Glutamatergic neuron (in vitro differentiated cells): Measurements from ENCODE around the gene NRXN3. TPM values are rescaled to one million over a fixed set of nuclear protein-coding genes. Genes with fewer than 3 reads are reported as not detected.

Experiments used
- DNase-seq: peaks from one replicate; pipeline ENCODE4 v3.0.0; 2022
- H3K27ac Mint-ChIP-seq: one replicate; pipeline ENCODE4 v1.8.0; 2020; ENCODE audit warnings: mild to moderate bottlenecking, mixed read lengths, inconsistent platforms; ENCODE audit not compliant: unreplicated experiment
- H3K27me3 Mint-ChIP-seq: one replicate; pipeline ENCODE4 v1.8.0; 2020; ENCODE audit warnings: mild to moderate bottlenecking, moderate library complexity, mixed read lengths, inconsistent platforms; ENCODE audit not compliant: unreplicated experiment
- H3K36me3 Mint-ChIP-seq: one replicate; pipeline ENCODE4 v1.8.0; 2020; ENCODE audit warnings: mild to moderate bottlenecking, mixed read lengths, inconsistent platforms; ENCODE audit not compliant: unreplicated experiment
- H3K4me1 Mint-ChIP-seq: one replicate; pipeline ENCODE4 v1.8.0; 2020; ENCODE audit warnings: mild to moderate bottlenecking, low read depth, mixed read lengths, inconsistent platforms; ENCODE audit not compliant: unreplicated experiment
- H3K4me3 Mint-ChIP-seq: one replicate; pipeline ENCODE4 v1.8.0; 2020; ENCODE audit warnings: mild to moderate bottlenecking, mixed read lengths, inconsistent platforms; ENCODE audit not compliant: unreplicated experiment
- H3K9me3 Mint-ChIP-seq: one replicate; pipeline ENCODE4 v1.8.0; 2020; ENCODE audit warnings: mild to moderate bottlenecking, moderate library complexity, mixed read lengths, inconsistent platforms; ENCODE audit not compliant: unreplicated experiment
- total RNA-seq: library from RNA; stranded (reverse); fragmentation: NEBNext Ultra II Directional; extraction: Animal tissue kit (Norgen Biotek cat#: 25700); gene quantifications from one replicate; pipeline ENCODE4 v1.2.1, GENCODE V29; 2021; ENCODE audit not compliant: unreplicated experiment
- TF ChIP-seq, protein P1 (sequence below): fragments of 200-600 bp; sonication (generic); IDR thresholded peaks from one replicate; pipeline ENCODE4 v1.5.0; 2021; ENCODE audit not compliant: partially characterized antibody, unreplicated experiment

The NRXN3 gene
- total RNA-seq, 1 donor from 2014 or later, result 1.2 TPM

DNA sequence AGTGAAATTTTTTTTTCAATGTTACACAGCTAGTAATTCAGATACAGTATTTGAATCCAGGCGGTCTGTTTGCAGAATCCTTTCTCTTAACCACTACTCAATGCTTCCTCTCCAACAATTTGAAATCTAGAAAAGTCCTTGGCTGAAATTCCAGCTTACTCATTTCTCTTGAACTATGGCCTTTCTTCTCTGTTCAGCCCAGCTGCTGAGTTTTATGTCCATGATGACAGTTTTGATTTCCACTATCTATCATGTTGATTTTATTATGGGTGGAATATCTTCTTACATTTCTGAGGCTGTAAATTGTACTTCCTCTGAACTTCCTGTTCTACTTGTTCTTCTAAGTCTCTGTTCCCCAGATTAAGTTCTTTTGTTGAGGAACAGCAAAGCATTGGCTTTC is 1725.8 kb downstream of the NRXN3 start:
- no peak overlapping the region for H3K4me3 Mint-ChIP-seq
- H3K27me3 Mint-ChIP-seq, result no peaks in the 10 kb centered on the region
- DNase-seq, result no peak
- H3K36me3 Mint-ChIP-seq, result no peaks in the 10 kb centered on the region
- TF ChIP-seq, protein P1, sequence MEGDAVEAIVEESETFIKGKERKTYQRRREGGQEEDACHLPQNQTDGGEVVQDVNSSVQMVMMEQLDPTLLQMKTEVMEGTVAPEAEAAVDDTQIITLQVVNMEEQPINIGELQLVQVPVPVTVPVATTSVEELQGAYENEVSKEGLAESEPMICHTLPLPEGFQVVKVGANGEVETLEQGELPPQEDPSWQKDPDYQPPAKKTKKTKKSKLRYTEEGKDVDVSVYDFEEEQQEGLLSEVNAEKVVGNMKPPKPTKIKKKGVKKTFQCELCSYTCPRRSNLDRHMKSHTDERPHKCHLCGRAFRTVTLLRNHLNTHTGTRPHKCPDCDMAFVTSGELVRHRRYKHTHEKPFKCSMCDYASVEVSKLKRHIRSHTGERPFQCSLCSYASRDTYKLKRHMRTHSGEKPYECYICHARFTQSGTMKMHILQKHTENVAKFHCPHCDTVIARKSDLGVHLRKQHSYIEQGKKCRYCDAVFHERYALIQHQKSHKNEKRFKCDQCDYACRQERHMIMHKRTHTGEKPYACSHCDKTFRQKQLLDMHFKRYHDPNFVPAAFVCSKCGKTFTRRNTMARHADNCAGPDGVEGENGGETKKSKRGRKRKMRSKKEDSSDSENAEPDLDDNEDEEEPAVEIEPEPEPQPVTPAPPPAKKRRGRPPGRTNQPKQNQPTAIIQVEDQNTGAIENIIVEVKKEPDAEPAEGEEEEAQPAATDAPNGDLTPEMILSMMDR, result no peak
- peaks cover 4% of the 10 kb centered on the region for H3K4me1 Mint-ChIP-seq
- no peak overlapping the region for H3K27ac Mint-ChIP-seq
- peaks cover 3% of the 10 kb centered on the region for H3K9me3 Mint-ChIP-seq

DNA sequence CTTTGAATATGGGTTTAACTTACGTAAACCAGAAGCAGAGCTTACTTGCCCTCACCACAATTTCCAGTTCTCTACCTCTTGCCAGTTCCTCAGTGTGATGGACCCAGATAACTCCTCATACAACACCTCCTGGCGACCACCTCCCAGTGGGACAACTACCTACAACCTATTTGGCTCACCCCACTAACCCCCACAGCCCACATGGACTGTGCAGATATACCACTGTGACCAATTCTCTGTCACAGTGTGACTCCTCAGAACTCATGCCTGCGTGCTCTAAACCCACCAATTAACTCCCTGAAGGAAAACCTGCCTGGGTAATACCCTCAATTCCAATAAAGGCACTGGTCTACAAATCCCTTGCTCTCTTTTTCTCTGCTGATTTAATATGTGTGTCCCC is 1729.4 kb downstream of the NRXN3 start:
- TF ChIP-seq, protein P1, result no peak
- Mint-ChIP-seq H3K27ac (no peak overlapping the region), H3K36me3 (no peaks in the 10 kb centered on the region), H3K9me3 (peaks cover 3% of the 10 kb centered on the region), H3K27me3 (no peaks in the 10 kb centered on the region), H3K4me1 (peaks cover 1% of the 10 kb centered on the region), H3K4me3 (no peak overlapping the region)
- DNase-seq, result no peak

DNA sequence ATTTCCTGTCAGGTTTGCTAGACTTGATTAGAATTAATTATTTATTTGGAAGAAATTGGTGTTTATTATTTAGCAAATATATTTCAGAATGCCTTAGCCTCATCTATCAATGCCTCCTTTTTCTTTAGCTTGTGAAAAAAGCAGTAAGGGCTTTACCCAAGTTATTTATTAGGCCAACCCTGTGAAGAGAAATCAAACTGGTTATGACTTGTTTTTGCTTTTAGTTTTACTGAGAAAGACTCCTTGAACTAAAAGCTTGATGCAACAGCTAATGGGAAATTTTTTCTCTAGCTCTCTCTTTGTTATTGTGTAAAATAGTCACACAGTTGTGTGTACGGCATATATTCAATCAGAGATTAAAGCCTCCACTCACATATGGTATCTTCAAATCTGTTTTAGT is 1734.3 kb downstream of the NRXN3 start:
- H3K27me3 Mint-ChIP-seq, result no peaks in the 10 kb centered on the region
- H3K27ac Mint-ChIP-seq, result no peak overlapping the region

DNA sequence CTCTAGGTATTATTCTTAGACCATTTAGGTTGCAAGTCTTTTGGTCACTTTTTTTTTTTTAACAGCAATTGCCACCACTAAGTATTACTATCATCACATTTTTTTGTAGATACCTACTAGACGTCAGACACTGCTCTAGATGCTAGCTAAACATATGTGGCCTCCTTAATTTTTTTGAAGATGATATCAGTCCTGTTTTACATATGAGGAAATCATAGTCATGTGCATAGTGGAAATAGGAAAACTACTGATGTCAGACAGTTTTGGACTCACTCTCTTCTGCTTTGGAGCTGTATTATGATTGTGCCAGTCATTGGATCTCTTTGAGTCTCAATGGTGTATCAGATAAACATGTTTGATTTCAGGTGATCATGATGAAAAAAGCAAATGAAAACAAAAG is 1736.8 kb downstream of the NRXN3 start:
- Mint-ChIP-seq H3K9me3 (no peaks in the 10 kb centered on the region), H3K4me1 (no peaks in the 10 kb centered on the region), H3K4me3 (no peak overlapping the region), H3K27ac (no peak overlapping the region), H3K27me3 (peaks cover 2% of the 10 kb centered on the region), H3K36me3 (no peaks in the 10 kb centered on the region)
- TF ChIP-seq, protein P1, result no peak
- no peak for DNase-seq

More for the DNA sequence above, 1734.3 kb downstream of the NRXN3 start:
- Mint-ChIP-seq H3K4me1 (no peaks in the 10 kb centered on the region), H3K36me3 (no peaks in the 10 kb centered on the region), H3K4me3 (no peak overlapping the region), H3K9me3 (no peaks in the 10 kb centered on the region)
- TF ChIP-seq, protein P1, result no peak
- no peak for DNase-seq

DNA sequence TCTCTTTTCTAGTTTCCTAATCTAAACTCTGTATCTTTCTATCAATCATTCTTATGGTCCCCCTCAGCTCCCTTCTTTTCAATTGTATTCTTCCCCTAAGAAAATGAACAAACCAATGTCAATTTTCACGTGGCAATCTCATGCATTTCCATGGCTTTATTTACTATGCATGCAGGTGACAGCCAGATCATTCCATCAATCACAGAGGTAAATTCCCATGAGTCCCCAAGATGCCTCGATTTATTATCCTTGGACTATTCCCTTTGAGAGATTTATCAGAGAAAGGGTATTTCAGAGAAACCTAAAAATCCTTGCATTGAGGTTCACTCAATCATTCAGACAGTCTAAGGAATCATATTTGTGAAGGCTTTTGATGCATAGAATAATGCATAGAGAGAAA is 1739.9 kb downstream of the NRXN3 start:
- no peak for DNase-seq
- Mint-ChIP-seq H3K9me3 (no peaks in the 10 kb centered on the region), H3K27ac (no peak overlapping the region), H3K4me1 (peaks cover 4% of the 10 kb centered on the region), H3K4me3 (no peak overlapping the region), H3K27me3 (peaks cover 4% of the 10 kb centered on the region), H3K36me3 (no peaks in the 10 kb centered on the region)
- TF ChIP-seq, protein P1, result no peak
